HepG2 (cell line): ENCODE data around the gene BPI. TPM values are rescaled to one million over a fixed set of nuclear protein-coding genes. Genes with fewer than 3 reads are reported as not detected.

Experiments used
- ATAC-seq: fragments of 200-7000 bp; cut with Tn5 transposase; 3 replicates; pipeline ENCODE4 v1.9.1; 2020; ENCODE audit warnings: mild to moderate bottlenecking, moderate library complexity
- BruUV-seq: library from RNA; stranded (reverse); fragments of 400-500 nt; replicated peaks from 2 replicates; lab custom pipeline; 2021; lab: Mats Ljungman, UMichigan
- CTCF ChIA-PET: fragments of 300-600 bp; formaldehyde crosslinking; extraction: SDS; loops from one replicate; lab custom pipeline; 2021; ENCODE audit warnings: low total read pairs, inconsistent platforms, low intra/inter-chr PET ratio; lab: Yijun Ruan, JAX
- POLR2A ChIA-PET: fragments of 350-600 bp; sonication (Branson Sonifier 250); formaldehyde crosslinking; loops from one replicate; lab custom pipeline; 2020; ENCODE audit warnings: antibody characterized with exemption, inconsistent platforms; lab: Yijun Ruan, JAX
- DNase-seq: peaks from one replicate; pipeline ENCODE4 v3.0.0-alpha.2; 2015; ENCODE audit warnings: low spot score
- FAIRE-seq: peaks from 3 replicates; lab custom pipeline; 2011; peaks lifted over from hg19 to GRCh38; lab: Jason Lieb, UNC
- H2AFZ ChIP-seq: one replicate; pipeline ENCODE4 v1.6.1; 2011; ENCODE audit warnings: low read length, inconsistent platforms
- H3K27ac ChIP-seq: fragments of 300-600 bp; 3 replicates; pipeline ENCODE4 v1.8.0; 2011; ENCODE audit warnings: mixed run types, mild to moderate bottlenecking, mixed read lengths, low read length, inconsistent platforms; ENCODE audit not compliant: insufficient read depth; ENCODE audit errors: extremely low read length
- H3K27me3 ChIP-seq, 2 experiments: fragments of 200-600 bp in 1 of 2; 2 replicates in 1 of 2; 3 replicates in 1 of 2; pipeline versions ENCODE4 v1.6.0 to v1.8.0; 2011; ENCODE audit warnings: low read length in 2 of 2, mild to moderate bottlenecking in 2 of 2, moderate library complexity in 2 of 2, inconsistent platforms in 1 of 2; ENCODE audit not compliant: insufficient read depth in 2 of 2, control insufficient read depth in 1 of 2
- H3K36me3 ChIP-seq, 2 experiments: fragments of 200-600 bp in 1 of 2; replicated peaks in 1 of 2; 2 replicates in 1 of 2; 3 replicates in 1 of 2; pipeline versions ENCODE4 v1.5.1 to v1.8.0; 2011; ENCODE audit warnings: low read length in 2 of 2, inconsistent platforms in 1 of 2; ENCODE audit not compliant: insufficient read depth in 2 of 2, control insufficient read depth in 1 of 2
- H3K4me1 ChIP-seq: 2 replicates; pipeline ENCODE4 v1.5.1; 2012; ENCODE audit warnings: low read length, inconsistent platforms; ENCODE audit not compliant: insufficient read depth
- H3K4me2 ChIP-seq: 2 replicates; pipeline ENCODE4 v1.6.0; 2011; ENCODE audit warnings: low read depth, low read length, inconsistent platforms
- H3K4me3 ChIP-seq, 3 experiments: fragments of 200-600 bp in 1 of 3; sonication (generic), shearing (Covaris generic) in 1 of 3; replicated peaks in 1 of 3; 2 replicates each; pipeline ENCODE4 v1.5.1; 2011 to 2016; ENCODE audit warnings: low read length in 3 of 3, inconsistent platforms in 2 of 3, low read depth in 2 of 3, mild to moderate bottlenecking in 2 of 3, control low read depth in 1 of 3, mixed read lengths in 1 of 3; ENCODE audit not compliant: insufficient read depth in 1 of 3
- H3K79me2 ChIP-seq: one replicate; pipeline ENCODE4 v1.6.1; 2011; ENCODE audit warnings: low read length, inconsistent platforms; ENCODE audit not compliant: insufficient read depth
- H3K9ac ChIP-seq: 2 replicates; pipeline ENCODE4 v1.6.0; 2011; ENCODE audit warnings: mild to moderate bottlenecking, low read depth, low read length, inconsistent platforms; ENCODE audit not compliant: insufficient read depth
- H3K9me3 ChIP-seq: 2 replicates; pipeline ENCODE4 v1.5.1; 2012; ENCODE audit warnings: mild to moderate bottlenecking, low read length
- H4K20me1 ChIP-seq: 2 replicates; pipeline ENCODE4 v1.6.0; 2011; ENCODE audit warnings: inconsistent platforms, mild to moderate bottlenecking, low read length, moderate library complexity; ENCODE audit not compliant: insufficient read depth
- ATF3 ChIP-seq: sonication (generic); formaldehyde crosslinking; IDR thresholded peaks from 2 replicates; pipeline ENCODE4 v1.4.0; 2020; ENCODE audit warnings: missing genetic modification reagents
- HES4 ChIP-seq: sonication (generic); formaldehyde crosslinking; IDR thresholded peaks from 2 replicates; pipeline ENCODE4 v1.9.0; 2021; ENCODE audit warnings: mild to moderate bottlenecking, missing genetic modification reagents, borderline replicate concordance
- HNRNPUL1 ChIP-seq: fragments of 200-400 bp; formaldehyde crosslinking; IDR thresholded peaks from 2 replicates; pipeline ENCODE4 v1.6.1; 2017; ENCODE audit warnings: low read depth, mild to moderate bottlenecking, low read length, moderate library complexity
- RFXAP ChIP-seq: sonication (generic); formaldehyde crosslinking; IDR thresholded peaks from 2 replicates; pipeline ENCODE4 v1.4.0; 2020; ENCODE audit warnings: missing genetic modification reagents, borderline replicate concordance
- SIN3A ChIP-seq: IDR thresholded peaks from 2 replicates; pipeline ENCODE4 v1.6.1; 2011; ENCODE audit warnings: low read depth, mild to moderate bottlenecking, control low read depth, low read length, borderline replicate concordance
- SIX1 ChIP-seq: sonication (generic); formaldehyde crosslinking; IDR thresholded peaks from 2 replicates; pipeline ENCODE4 v1.4.0; 2020; ENCODE audit warnings: missing genetic modification reagents, borderline replicate concordance
- SP2 ChIP-seq: sonication (generic); formaldehyde crosslinking; IDR thresholded peaks from 2 replicates; pipeline ENCODE4 v1.5.1; 2020; ENCODE audit warnings: mild to moderate bottlenecking, missing genetic modification reagents
- THAP8 ChIP-seq: sonication (generic); formaldehyde crosslinking; IDR thresholded peaks from 2 replicates; pipeline ENCODE4 v1.5.1; 2020; ENCODE audit warnings: missing genetic modification reagents, mild to moderate bottlenecking, borderline replicate concordance
- ZNF446 ChIP-seq: sonication (generic); formaldehyde crosslinking; IDR thresholded peaks from 2 replicates; pipeline ENCODE4 v1.5.0; 2020; ENCODE audit warnings: mild to moderate bottlenecking, missing genetic modification reagents
- ZNF546 ChIP-seq: sonication (generic); formaldehyde crosslinking; conservative IDR thresholded peaks from 2 replicates; pipeline ENCODE4 v1.8.1; 2023; ENCODE audit warnings: mild to moderate bottlenecking, missing genetic modification reagents
- WGBS: methylation state at CpG from one replicate; pipeline ENCODE4 v1.1.6; 2017; ENCODE audit warnings: low lambda C conversion rate; 5-methylcytosine and 5-hydroxymethylcytosine counted together
- in situ Hi-C: cut with HindIII; loops from 2 replicates; pipeline ENCODE4 v1.10.0; 2017; ENCODE audit warnings: low pct_unique_long_range_greater_than_20kb; ENCODE audit not compliant: extremely low pct_ligation_motif_present
- intact Hi-C: fragments of 100-400 bp; cut with micrococcal nuclease; formaldehyde crosslinking; loops from one replicate; pipeline ENCODE4 v1.10.0; 2022; ENCODE audit not compliant: unreplicated experiment
- polyA plus RNA-seq, 8 experiments: library from polyadenylated mRNA; depleted of rRNA in 3 of 8; stranded (reverse) in 7 of 8; unstranded in 1 of 8; fragments of >200 nt; fragmentation: Illumina TruSeq in 4 of 8; extraction: Trizol in 4 of 8; gene quantifications; 2 replicates each; pipeline versions ENCODE4 v1.2.1 to v1.2.3, GENCODE V29; 2011 to 2016; ENCODE audit warnings: low read depth in 4 of 8, missing spikeins in 1 of 8, mixed read lengths in 1 of 8; ENCODE audit not compliant: insufficient read depth in 1 of 8
- total RNA-seq, 5 experiments: library from RNA; depleted of rRNA; stranded (reverse); fragments of >200 nt; fragmentation: Illumina TruSeq; extraction: Trizol; gene quantifications; 2 replicates each; pipeline ENCODE4 v1.2.3, GENCODE V29; 2016; ENCODE audit warnings: low read depth in 1 of 5

The BPI gene
- total and polyA plus RNA-seq, 2 of the 13 experiments (the other 11 are each of a cell fraction or from before 2014, with no cell fraction given), result not detected

- H2AFZ ChIP-seq, result no peak overlapping the region
- FAIRE-seq, result no peak
- ATAC-seq, result no peak
- no peaks in the 10 kb centered on the region for H3K79me2 ChIP-seq
- 19% methylated on average over 5 of the region's 6 CpGs for WGBS
- no peak overlapping the region for H3K4me3 ChIP-seq
- no peak overlapping the region for H3K4me2 ChIP-seq
- H3K27ac ChIP-seq, result no peak overlapping the region
- no peaks in the 10 kb centered on the region for H3K36me3 ChIP-seq
- no peak overlapping the region for H3K9ac ChIP-seq
- H3K4me1 ChIP-seq, result peaks cover 6% of the 10 kb centered on the region; the same call in 1 of the 2 replicates
- BruUV-seq, result no TSS peak
- CTCF ChIA-PET, result no interaction called here
- in situ Hi-C loops, result no loop called here
- POLR2A ChIA-PET, result no interaction called here
- intact Hi-C loops, result no loop called here
- H4K20me1 ChIP-seq, result no peaks in the 10 kb centered on the region
- H3K9me3 ChIP-seq, result no peaks in the 10 kb centered on the region
- no peak for TF ChIP-seq HNRNPUL1
- TF ChIP-seq SIN3A, result no peak
- no peak for TF ChIP-seq SP2 (CRISPR knock-in tag)
- TF ChIP-seq SIX1 (CRISPR knock-in tag), result no peak
- no peak for TF ChIP-seq ATF3 (CRISPR knock-in tag)
- TF ChIP-seq HES4, result no peak
- TF ChIP-seq ZNF446 (CRISPR knock-in tag), result no peak
- no peak for TF ChIP-seq THAP8
- no peak for TF ChIP-seq ZNF546 (CRISPR knock-in tag)
- TF ChIP-seq RFXAP (CRISPR knock-in tag), result no peak
- TF ChIP-seq, all 625 proteins: peak for 0
- H3K27me3 ChIP-seq, result peaks cover 2 to 32% of the 10 kb centered on the region in 2 experiments; a peak in 4 of 5 replicates
- DNase-seq, result no peak
Observed at GRCh38 chr20:38299963-38300362, 4.0 kb upstream of the BPI start.
